PC-9 (cell line): Measurements from ENCODE around the gene TM9SF1. TPM values are rescaled to one million over a fixed set of nuclear protein-coding genes. Genes with fewer than 3 reads are reported as not detected.

ENCODE experiments used
- BruUV-seq: library from RNA; stranded (reverse); fragments of 400-500 nt; replicated peaks from 2 replicates; lab custom pipeline; 2021; lab: Mats Ljungman, UMichigan
- CTCF ChIA-PET: fragments of 300-600 bp; sonication (Branson Sonifier 250); formaldehyde crosslinking; loops from one replicate; lab custom pipeline; 2022; ENCODE audit warnings: antibody characterized with exemption; lab: Charles Lee
- POLR2A ChIA-PET: fragments of 300-600 bp; sonication (Branson Sonifier 250); formaldehyde crosslinking; loops from one replicate; lab custom pipeline; 2022; ENCODE audit warnings: antibody characterized with exemption; ENCODE audit not compliant: unreplicated experiment; lab: Charles Lee
- DNase-seq, 2 experiments: peaks; one replicate each; pipeline versions ENCODE4 v3.0.0 to v3.0.0-alpha.2; 2015 to 2022; ENCODE audit warnings: mixed read lengths in 1 of 2
- H2AFZ ChIP-seq: fragments of 200-600 bp; sonication (generic); 2 replicates; pipeline ENCODE4 v1.8.1; 2017; ENCODE audit warnings: antibody characterized with exemption
- H3F3A ChIP-seq: fragments of 200-600 bp; sonication (generic); 2 replicates; pipeline ENCODE4 v1.8.1; 2017; ENCODE audit warnings: antibody characterized with exemption, mild to moderate bottlenecking, low read depth; ENCODE audit not compliant: insufficient read depth
- H3K27ac ChIP-seq: fragments of 200-600 bp; sonication (generic); 2 replicates; pipeline ENCODE4 v1.6.1; 2016; ENCODE audit warnings: mixed run types
- H3K27me3 ChIP-seq: fragments of 200-600 bp; sonication (generic); 2 replicates; pipeline ENCODE4 v1.6.1; 2016; ENCODE audit warnings: low read depth, mixed run types; ENCODE audit not compliant: insufficient read depth
- H3K36me3 ChIP-seq: fragments of 200-600 bp; sonication (generic); 2 replicates; pipeline ENCODE4 v1.6.1; 2016; ENCODE audit warnings: low read depth, mixed run types
- H3K4me1 ChIP-seq: fragments of 200-600 bp; sonication (generic); replicated peaks from 2 replicates; pipeline ENCODE4 v1.6.1; 2016; ENCODE audit warnings: mixed run types; ENCODE audit not compliant: insufficient read depth
- H3K4me2 ChIP-seq: fragments of 200-600 bp; sonication (generic); 2 replicates; pipeline ENCODE4 v1.6.1; 2017; ENCODE audit warnings: mixed run types
- H3K4me3 ChIP-seq: fragments of 200-600 bp; sonication (generic); 2 replicates; pipeline ENCODE4 v1.6.1; 2016; ENCODE audit warnings: mixed run types
- H3K79me2 ChIP-seq: fragments of 200-600 bp; sonication (generic); 2 replicates; pipeline ENCODE4 v1.6.1; 2017; ENCODE audit warnings: low read depth, mixed run types
- H3K9me2 ChIP-seq: fragments of 200-600 bp; sonication (generic); 2 replicates; pipeline ENCODE4 v1.8.1; 2017; ENCODE audit warnings: mild to moderate bottlenecking; ENCODE audit not compliant: insufficient read depth
- H3K9me3 ChIP-seq: fragments of 200-600 bp; sonication (generic); 2 replicates; pipeline ENCODE4 v1.8.1; 2016; ENCODE audit warnings: low read depth; ENCODE audit not compliant: insufficient read depth
- H4K20me1 ChIP-seq: fragments of 200-600 bp; sonication (generic); 2 replicates; pipeline ENCODE4 v1.8.1; 2017; ENCODE audit not compliant: insufficient read depth
- CTCF ChIP-seq: fragments of 200-600 bp; sonication (generic); conservative IDR thresholded peaks from 2 replicates; pipeline ENCODE4 v1.6.1; 2017; ENCODE audit warnings: mixed run types, antibody characterized with exemption, mild to moderate bottlenecking, moderate library complexity
- EZH2 ChIP-seq: fragments of 200-600 bp; sonication (generic); IDR thresholded peaks from 2 replicates; pipeline ENCODE4 v1.8.0; 2017; ENCODE audit warnings: antibody characterized with exemption, low read depth
- intact Hi-C: fragments of 100-400 bp; cut with micrococcal nuclease; formaldehyde crosslinking; loops from one replicate; pipeline ENCODE4 v1.10.0; 2022; ENCODE audit not compliant: unreplicated experiment
- total RNA-seq: library from RNA; stranded (reverse); gene quantifications from 2 replicates; pipeline ENCODE4 v1.2.3, GENCODE V29; 2021

Gene TM9SF1
- total RNA-seq, 1 experiment from 2014 or later = 37.3 TPM

- Histone ChIP-seq H3K4me3 (no peak within 1 kb of the TSS), H3K79me2 (no peaks in the 10 kb centered on the region), H3K9me3 (no peaks in the 10 kb centered on the region), H4K20me1 (no peaks in the 10 kb centered on the region), H3K9me2 (no peaks in the 10 kb centered on the region), H3K4me1 (no peaks in the 10 kb centered on the region), H3F3A (no peaks in the 10 kb centered on the region; the same call in 1 of the 2 replicates), H3K4me2 (no peak within 1 kb of the TSS), H3K36me3 (no peaks in the 10 kb centered on the region), H3K27me3 (no peaks in the 10 kb centered on the region), H3K27ac (no peak within 1 kb of the TSS), H2AFZ (no peak within 1 kb of the TSS)
- intact Hi-C loops = no loop called here
- POLR2A ChIA-PET = no interaction called here
- TF ChIP-seq CTCF = no peak
- no peak for TF ChIP-seq EZH2
- no peak for DNase-seq
- CTCF ChIA-PET = no interaction called here
- BruUV-seq = no TSS peak
Measured at GRCh38 chr14:24171422-24172260, 23.6 kb downstream of the TM9SF1 start, which contains the start of gene REC8. REC8 (plus strand) TSS chr14:24172080; CDS start chr14:24172553, 473 bp downstream.

- intact Hi-C loops = no loop called here
- no peaks in the 10 kb centered on the region for H3K79me2 ChIP-seq
- no peak overlapping the region for H3K4me2 ChIP-seq
- H3F3A ChIP-seq = no peaks in the 10 kb centered on the region
- no peaks in the 10 kb centered on the region for H4K20me1 ChIP-seq
- H3K4me1 ChIP-seq = no peaks in the 10 kb centered on the region
- no peak overlapping the region for H3K4me3 ChIP-seq
- H3K27ac ChIP-seq = no peak overlapping the region
- no peaks in the 10 kb centered on the region for H3K36me3 ChIP-seq
- ChIA-PET POLR2A (interaction anchor here (0.6 kb wide), 1 partner anchor 500 kb away, joined by 5 read pairs; no protein-coding TSS in a partner anchor), CTCF (no interaction called here)
- H2AFZ ChIP-seq = no peak overlapping the region
- H3K27me3 ChIP-seq = no peaks in the 10 kb centered on the region
- BruUV-seq = no TSS peak
- no peaks in the 10 kb centered on the region for H3K9me3 ChIP-seq
- no peaks in the 10 kb centered on the region for H3K9me2 ChIP-seq
- no peak for DNase-seq
- TF ChIP-seq EZH2 (no peak), CTCF (no peak)
Measured at GRCh38 chr14:24167469-24168114, 27.6 kb downstream of the TM9SF1 start.

GRCh38 chr14:24165785-24166184, 29.5 kb downstream of the TM9SF1 start:
- CTCF ChIA-PET = no interaction called here
- Histone ChIP-seq H3K9me3 (no peaks in the 10 kb centered on the region), H3K79me2 (no peaks in the 10 kb centered on the region), H3K27ac (no peak overlapping the region), H3K27me3 (no peaks in the 10 kb centered on the region), H2AFZ (no peak overlapping the region), H3K4me3 (no peak overlapping the region), H3K36me3 (no peaks in the 10 kb centered on the region), H3K9me2 (no peaks in the 10 kb centered on the region), H3K4me2 (no peak overlapping the region), H3F3A (no peaks in the 10 kb centered on the region), H3K4me1 (peaks cover 9% of the 10 kb centered on the region), H4K20me1 (no peaks in the 10 kb centered on the region)
- intact Hi-C loops = no loop called here
- POLR2A ChIA-PET = no interaction called here
- DNase-seq = no peak
- no TSS peak for BruUV-seq
- TF ChIP-seq CTCF (no peak), EZH2 (no peak)
